ENCODE results near the gene CCDC185. TPM values are rescaled to one million over a fixed set of nuclear protein-coding genes. Genes with fewer than 3 reads are reported as not detected.

CCDC185 gene
- total RNA-seq, 3 donors from 2014 or later (not counting 1 experiment from before 2014, with no cell fraction given), result not detected

DNA sequence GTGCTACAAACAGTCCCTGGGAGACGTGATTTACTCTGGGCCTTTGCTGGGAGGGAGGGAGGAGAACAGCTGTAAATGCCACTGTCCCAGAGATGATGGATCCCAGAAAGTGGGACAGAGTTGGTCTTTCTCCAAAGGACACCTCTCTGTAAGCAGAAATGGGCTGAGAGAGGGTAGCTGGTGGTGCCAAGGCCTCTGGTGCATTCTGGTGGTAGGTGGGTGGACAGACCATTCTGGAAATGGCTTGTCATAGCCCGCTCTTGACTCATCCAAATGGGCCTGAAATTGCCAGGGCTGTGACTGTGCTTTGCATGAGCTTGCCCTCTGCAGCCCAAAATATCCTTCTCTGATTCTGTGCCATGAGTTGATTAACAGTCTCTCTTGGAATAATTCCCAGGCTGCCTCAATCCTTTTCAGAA, 36.1 kb downstream of the CCDC185 start:
- Histone ChIP-seq H3K27ac (ENCODE audit: low read length) (no peak overlapping the region), H3K4me3 (ENCODE audit: low read length) (no peak overlapping the region), H3K9me3 (ENCODE audit: control insufficient read depth, insufficient read depth, low read length) (no peaks in the 10 kb centered on the region), H3K27me3 (ENCODE audit: control insufficient read depth, insufficient read depth, low read length) (no peaks in the 10 kb centered on the region), H3K36me3 (ENCODE audit: control insufficient read depth, insufficient read depth, low read length) (no peaks in the 10 kb centered on the region), H3K4me1 (ENCODE audit: control insufficient read depth, insufficient read depth, low read length) (no peaks in the 10 kb centered on the region)
- Mint-ChIP-seq H3K36me3 (no peaks in the 10 kb centered on the region), H3K4me1 (no peaks in the 10 kb centered on the region), H3K9me3 (no peaks in the 10 kb centered on the region), H3K27me3 (ENCODE audit: low read depth in 2 of 2) (peaks cover 10 to 24% of the 10 kb centered on the region in 2 donors), H3K27ac (no peak overlapping the region), H3K4me3 (no peak overlapping the region)
- DNase-seq, result no peak
- intact Hi-C loops (cut with micrococcal nuclease), result no loop called here
- no peak for ATAC-seq
- WGBS (ENCODE audit: insufficient coverage), result 88% methylated on average over 2 of the region's 2 CpGs
- TF ChIP-seq, protein P1, sequence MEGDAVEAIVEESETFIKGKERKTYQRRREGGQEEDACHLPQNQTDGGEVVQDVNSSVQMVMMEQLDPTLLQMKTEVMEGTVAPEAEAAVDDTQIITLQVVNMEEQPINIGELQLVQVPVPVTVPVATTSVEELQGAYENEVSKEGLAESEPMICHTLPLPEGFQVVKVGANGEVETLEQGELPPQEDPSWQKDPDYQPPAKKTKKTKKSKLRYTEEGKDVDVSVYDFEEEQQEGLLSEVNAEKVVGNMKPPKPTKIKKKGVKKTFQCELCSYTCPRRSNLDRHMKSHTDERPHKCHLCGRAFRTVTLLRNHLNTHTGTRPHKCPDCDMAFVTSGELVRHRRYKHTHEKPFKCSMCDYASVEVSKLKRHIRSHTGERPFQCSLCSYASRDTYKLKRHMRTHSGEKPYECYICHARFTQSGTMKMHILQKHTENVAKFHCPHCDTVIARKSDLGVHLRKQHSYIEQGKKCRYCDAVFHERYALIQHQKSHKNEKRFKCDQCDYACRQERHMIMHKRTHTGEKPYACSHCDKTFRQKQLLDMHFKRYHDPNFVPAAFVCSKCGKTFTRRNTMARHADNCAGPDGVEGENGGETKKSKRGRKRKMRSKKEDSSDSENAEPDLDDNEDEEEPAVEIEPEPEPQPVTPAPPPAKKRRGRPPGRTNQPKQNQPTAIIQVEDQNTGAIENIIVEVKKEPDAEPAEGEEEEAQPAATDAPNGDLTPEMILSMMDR (IDR thresholded peaks at IDR 0.05), result no peak

DNA sequence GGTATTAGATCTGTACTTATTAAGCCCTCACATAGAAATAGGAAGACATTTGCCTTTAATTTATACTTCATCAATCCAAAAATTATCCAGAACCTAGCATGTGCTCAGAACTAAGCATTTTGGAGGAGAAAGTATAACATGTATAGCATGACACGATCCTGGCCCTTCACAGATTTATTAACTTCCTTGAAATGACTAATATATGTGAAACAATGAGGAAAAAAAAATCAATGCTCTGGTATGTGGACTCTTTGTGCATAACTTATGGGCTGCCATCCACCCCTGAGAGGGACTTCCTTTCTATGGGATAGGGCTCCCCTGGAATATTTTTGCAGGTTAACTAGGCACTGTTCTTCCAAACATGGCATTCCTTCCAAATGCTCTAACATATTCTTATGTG, 36.6 kb downstream of the CCDC185 start:
- TF ChIP-seq, protein P1 (IDR thresholded peaks at IDR 0.05), result no peak
- intact Hi-C loops (cut with micrococcal nuclease), result no loop called here
- no CpG with 5 or more reads among the region's 1 CpG for WGBS (ENCODE audit: insufficient coverage)
- H3K36me3 Mint-ChIP-seq, result no peaks in the 10 kb centered on the region
- no peaks in the 10 kb centered on the region for H3K4me1 ChIP-seq (ENCODE audit: control insufficient read depth, insufficient read depth, low read length)
- H3K27ac Mint-ChIP-seq, result no peak overlapping the region
- no peak overlapping the region for H3K27ac ChIP-seq (ENCODE audit: low read length)
- no peak for ATAC-seq
- H3K9me3 ChIP-seq (ENCODE audit: control insufficient read depth, insufficient read depth, low read length), result no peaks in the 10 kb centered on the region
- DNase-seq, result no peak
- H3K4me3 Mint-ChIP-seq, result no peak overlapping the region
- no peaks in the 10 kb centered on the region for H3K4me1 Mint-ChIP-seq
- H3K27me3 Mint-ChIP-seq (ENCODE audit: low read depth in 2 of 2), result peaks cover 10 to 24% of the 10 kb centered on the region in 2 donors
- no peaks in the 10 kb centered on the region for H3K36me3 ChIP-seq (ENCODE audit: control insufficient read depth, insufficient read depth, low read length)
- H3K27me3 ChIP-seq (ENCODE audit: control insufficient read depth, insufficient read depth, low read length), result no peaks in the 10 kb centered on the region
- H3K4me3 ChIP-seq (ENCODE audit: low read length), result no peak overlapping the region
- no peaks in the 10 kb centered on the region for H3K9me3 Mint-ChIP-seq

DNA sequence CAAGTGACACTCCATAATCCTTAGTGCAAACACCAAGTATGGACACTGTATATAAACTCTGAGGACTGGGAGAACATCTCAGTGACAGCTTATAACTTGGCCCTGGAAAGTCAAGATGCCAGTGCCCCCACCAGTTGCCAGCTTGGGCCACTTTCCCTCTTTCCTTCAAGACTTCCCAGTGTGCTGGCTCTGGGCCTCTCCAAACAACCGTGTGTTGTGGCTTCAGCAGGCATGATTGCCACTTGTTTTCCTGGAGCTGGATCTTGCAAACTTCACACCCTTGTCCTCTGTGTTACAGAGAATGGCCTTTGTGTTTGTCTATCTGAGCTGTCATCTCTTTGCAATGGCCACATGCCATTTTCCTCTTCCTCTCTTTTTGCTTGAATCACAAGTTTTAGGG, 37.0 kb downstream of the CCDC185 start:
- Mint-ChIP-seq H3K4me1 (no peaks in the 10 kb centered on the region), H3K4me3 (no peak overlapping the region), H3K27ac (no peak overlapping the region), H3K9me3 (no peaks in the 10 kb centered on the region), H3K36me3 (no peaks in the 10 kb centered on the region), H3K27me3 (ENCODE audit: low read depth in 2 of 2) (peaks cover 10 to 21% of the 10 kb centered on the region in 2 donors)
- H3K27me3 ChIP-seq (ENCODE audit: control insufficient read depth, insufficient read depth, low read length), result no peaks in the 10 kb centered on the region
- 65% methylated on average over 1 of the region's 1 CpG for WGBS (ENCODE audit: insufficient coverage)
- DNase-seq (no peak), ATAC-seq (no peak)
- intact Hi-C loops (cut with micrococcal nuclease), result no loop called here
- H3K4me3 ChIP-seq (ENCODE audit: low read length), result no peak overlapping the region
- H3K27ac ChIP-seq (ENCODE audit: low read length), result no peak overlapping the region
- H3K4me1 ChIP-seq (ENCODE audit: control insufficient read depth, insufficient read depth, low read length), result no peaks in the 10 kb centered on the region
- H3K36me3 ChIP-seq (ENCODE audit: control insufficient read depth, insufficient read depth, low read length), result no peaks in the 10 kb centered on the region
- no peaks in the 10 kb centered on the region for H3K9me3 ChIP-seq (ENCODE audit: control insufficient read depth, insufficient read depth, low read length)
- TF ChIP-seq, protein P1 (IDR thresholded peaks at IDR 0.05), result no peak

DNA sequence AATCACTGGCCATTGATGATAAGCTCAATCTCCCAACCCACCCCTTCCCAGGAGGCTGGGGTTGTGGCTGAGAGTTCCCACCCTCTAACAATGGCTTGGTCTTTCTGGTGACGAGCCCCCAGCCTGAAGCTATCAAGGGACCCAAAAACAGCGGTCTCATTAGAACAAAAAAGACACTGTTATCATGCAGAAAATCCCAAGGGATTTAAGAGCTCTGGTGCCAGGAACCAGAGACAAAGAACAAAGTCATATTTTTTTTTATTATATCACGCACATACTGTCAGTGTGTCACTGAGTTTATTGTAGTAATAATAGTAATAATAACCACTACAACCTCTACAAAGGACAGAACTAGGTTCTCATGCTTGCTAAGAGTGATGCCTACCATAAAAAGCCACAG, 43.9 kb downstream of the CCDC185 start:
- Histone ChIP-seq H3K4me1 (ENCODE audit: control insufficient read depth, insufficient read depth, low read length) (no peaks in the 10 kb centered on the region), H3K27ac (ENCODE audit: low read length) (no peak overlapping the region), H3K36me3 (ENCODE audit: control insufficient read depth, insufficient read depth, low read length) (no peaks in the 10 kb centered on the region), H3K9me3 (ENCODE audit: control insufficient read depth, insufficient read depth, low read length) (no peaks in the 10 kb centered on the region), H3K4me3 (ENCODE audit: low read length) (no peak overlapping the region), H3K27me3 (ENCODE audit: control insufficient read depth, insufficient read depth, low read length) (no peaks in the 10 kb centered on the region)
- WGBS (ENCODE audit: insufficient coverage), result 81% methylated on average over 2 of the region's 3 CpGs
- Mint-ChIP-seq H3K9me3 (no peaks in the 10 kb centered on the region), H3K27ac (no peak overlapping the region), H3K4me1 (no peaks in the 10 kb centered on the region), H3K36me3 (no peaks in the 10 kb centered on the region), H3K27me3 (ENCODE audit: low read depth in 2 of 2) (peaks cover 0 to 4% of the 10 kb centered on the region in 2 donors), H3K4me3 (no peak overlapping the region)
- intact Hi-C loops (cut with micrococcal nuclease), result no loop called here
- no peak for DNase-seq
- no peak for ATAC-seq
- TF ChIP-seq, protein P1 (IDR thresholded peaks at IDR 0.05), result no peak

All from natural killer cell (primary cell).